Mucosa of descending colon (tissue), 3 donors: Measurements from ENCODE around the gene VMP1. TPM values are rescaled to one million over a fixed set of nuclear protein-coding genes. Genes with fewer than 3 reads are reported as not detected.
A peak's percentile ranks its signal among the peaks of the same experiment; 100 is the strongest.

Experiments
- ATAC-seq: fragments of 200-7000 bp; cut with Tn5 transposase; one replicate; pipeline ENCODE4 v1.9.1; 2020; ENCODE audit warnings: mild to moderate bottlenecking, moderate library complexity
- DNase-seq, 3 donors: peaks; one replicate each; pipeline ENCODE4 v3.0.0-alpha.2; 2020
- H3K36me3 ChIP-seq: fragments of 200-600 bp; one replicate; pipeline ENCODE4 v1.8.0; 2021; ENCODE audit warnings: low read depth, mild to moderate bottlenecking
- H3K4me1 ChIP-seq: fragments of 200-600 bp; one replicate; pipeline ENCODE4 v1.8.0; 2021; ENCODE audit warnings: low read depth, mild to moderate bottlenecking
- H3K4me3 ChIP-seq: fragments of 200-600 bp; one replicate; pipeline ENCODE4 v1.8.0; 2021; ENCODE audit warnings: mild to moderate bottlenecking
- H3K9me3 ChIP-seq: fragments of 200-600 bp; one replicate; pipeline ENCODE4 v1.8.0; 2021; ENCODE audit warnings: mild to moderate bottlenecking
- CTCF ChIP-seq: fragments of 200-600 bp; IDR thresholded peaks from one replicate; pipeline ENCODE4 v1.8.0; 2022; ENCODE audit warnings: antibody characterized with exemption, mild to moderate bottlenecking
- intact Hi-C, 2 donors: fragments of 100-400 bp; cut with DNase I in 1 of 2; cut with micrococcal nuclease in 1 of 2; formaldehyde crosslinking; loops; one replicate each; pipeline versions ENCODE4 v1.11.0 to v1.11.1; 2022; cut with DNase I, micrococcal nuclease
- total RNA-seq, 3 donors: library from RNA; stranded (reverse); fragmentation: NEBNext Ultra II Directional in 2 of 3; extraction: Animal tissue kit (Norgen Biotek cat#: 25700) in 2 of 3; gene quantifications; one replicate each; pipeline versions ENCODE4 v1.2.1 to v1.2.4, GENCODE V29; 2021 to 2023
- donor health status: DM: no; HTN: no; CAD: no; lungs with moderate emphysema.
- donor health status: DM: no; HTN: no; CAD: no.
- donor health status: DM: no; HTN: yes; CAD: no.

Gene VMP1
- total RNA-seq, 3 donors from 2014 or later: 257 to 361 (median 266) TPM

DNA sequence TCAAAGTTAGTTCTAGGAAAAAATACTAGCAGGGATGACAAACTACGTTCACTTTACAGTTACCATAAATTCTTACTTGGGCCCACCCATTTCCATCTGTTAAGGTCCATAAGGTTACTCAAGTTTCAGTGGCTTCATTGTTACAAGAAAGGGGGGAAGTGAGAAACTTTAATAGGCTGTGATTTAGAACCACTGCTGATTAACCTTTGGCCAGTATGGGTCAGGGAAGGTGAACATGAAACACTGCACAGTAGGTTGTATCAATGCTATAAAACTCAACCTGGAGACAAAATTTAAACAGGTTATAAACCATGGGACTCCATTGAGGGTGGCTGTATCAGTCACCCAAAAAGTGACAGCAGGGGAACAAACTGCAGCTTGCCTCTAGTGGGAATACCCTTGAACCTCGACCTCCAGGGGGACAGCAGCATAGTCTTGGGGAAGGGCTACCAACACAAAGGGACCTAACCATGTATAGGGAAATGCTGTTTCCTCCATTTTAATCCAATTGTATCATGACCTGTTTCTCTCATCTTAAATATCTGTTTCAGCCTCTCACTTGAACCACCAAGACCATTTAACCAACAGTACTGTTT lies 10.7 kb upstream of the VMP1 start:
- peak; percentile 82 for ATAC-seq
- Histone ChIP-seq H3K9me3 (no peaks in the 10 kb centered on the region), H3K36me3 (no peaks in the 10 kb centered on the region), H3K4me3 (no peak overlapping the region), H3K4me1 (peaks cover 7% of the 10 kb centered on the region)
- no peak for TF ChIP-seq CTCF
- intact Hi-C loops: no loop called here
- DNase-seq: no peak

DNA sequence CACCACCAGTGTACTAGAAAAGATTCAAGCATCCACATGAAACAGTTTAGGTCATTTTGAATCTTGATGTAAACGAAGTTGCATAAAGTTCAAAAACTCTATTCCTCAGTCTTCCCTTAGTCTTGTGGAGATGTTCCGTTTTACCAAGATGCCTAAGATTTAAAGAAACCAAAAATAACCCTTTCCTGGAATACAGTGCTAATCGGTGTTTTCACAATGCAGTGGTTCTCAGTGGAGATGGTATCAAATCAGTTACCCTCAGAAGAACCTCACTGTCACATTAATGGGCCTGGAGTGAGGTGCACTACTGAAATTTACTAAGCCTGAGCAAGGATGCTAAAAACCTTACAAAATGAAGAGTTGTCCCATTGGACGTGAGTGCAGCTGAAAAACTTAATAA lies 9.3 kb upstream of the VMP1 start:
- intact Hi-C loops: no loop called here
- peaks cover 7% of the 10 kb centered on the region for H3K4me1 ChIP-seq
- H3K4me3 ChIP-seq: no peak overlapping the region
- ATAC-seq: no peak
- TF ChIP-seq CTCF: no peak
- no peaks in the 10 kb centered on the region for H3K36me3 ChIP-seq
- no peak for DNase-seq
- no peaks in the 10 kb centered on the region for H3K9me3 ChIP-seq

GRCh38 chr17:59699218-59699617 lies 8.2 kb upstream of the VMP1 start:
- peaks cover 8% of the 10 kb centered on the region for H3K4me1 ChIP-seq
- no peaks in the 10 kb centered on the region for H3K36me3 ChIP-seq
- no peak for TF ChIP-seq CTCF
- ATAC-seq (no peak), DNase-seq (no peak)
- no peak overlapping the region for H3K4me3 ChIP-seq
- H3K9me3 ChIP-seq: no peaks in the 10 kb centered on the region
- intact Hi-C loops: no loop called here

- no peaks in the 10 kb centered on the region for H3K36me3 ChIP-seq
- peaks cover 13% of the 10 kb centered on the region for H3K4me1 ChIP-seq
- H3K9me3 ChIP-seq: no peaks in the 10 kb centered on the region
- intact Hi-C loops: no loop called here
- TF ChIP-seq CTCF: no peak
- DNase-seq: no peak
- H3K4me3 ChIP-seq: no peak overlapping the region
- ATAC-seq: no peak
These were observed 7.7 kb upstream of the VMP1 start for GRCh38 chr17:59699786-59700185.

DNA sequence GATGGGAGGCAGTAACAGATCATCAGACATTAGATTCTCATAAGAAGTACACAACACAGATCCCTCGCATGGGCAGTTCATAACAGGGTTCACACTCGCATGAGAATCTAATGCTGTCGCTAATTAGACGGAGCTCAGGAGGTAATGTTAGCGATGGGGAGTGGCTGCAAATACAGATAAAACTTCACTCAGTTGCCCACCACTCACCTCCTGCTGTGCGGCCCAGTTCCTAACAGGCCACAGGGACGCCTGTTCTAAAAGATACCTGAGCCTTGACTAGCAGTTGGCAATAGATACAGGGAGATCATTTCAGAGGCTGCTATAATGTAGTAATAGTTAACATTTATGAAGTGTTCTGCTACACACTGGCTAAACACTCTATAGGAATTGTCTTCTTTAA lies 5.2 kb upstream of the VMP1 start:
- DNase-seq (no peak), ATAC-seq (no peak)
- intact Hi-C loops: no loop called here
- Histone ChIP-seq H3K36me3 (no peaks in the 10 kb centered on the region), H3K4me3 (no peak overlapping the region), H3K4me1 (peaks cover 20% of the 10 kb centered on the region), H3K9me3 (no peaks in the 10 kb centered on the region)
- TF ChIP-seq CTCF: no peak

DNA sequence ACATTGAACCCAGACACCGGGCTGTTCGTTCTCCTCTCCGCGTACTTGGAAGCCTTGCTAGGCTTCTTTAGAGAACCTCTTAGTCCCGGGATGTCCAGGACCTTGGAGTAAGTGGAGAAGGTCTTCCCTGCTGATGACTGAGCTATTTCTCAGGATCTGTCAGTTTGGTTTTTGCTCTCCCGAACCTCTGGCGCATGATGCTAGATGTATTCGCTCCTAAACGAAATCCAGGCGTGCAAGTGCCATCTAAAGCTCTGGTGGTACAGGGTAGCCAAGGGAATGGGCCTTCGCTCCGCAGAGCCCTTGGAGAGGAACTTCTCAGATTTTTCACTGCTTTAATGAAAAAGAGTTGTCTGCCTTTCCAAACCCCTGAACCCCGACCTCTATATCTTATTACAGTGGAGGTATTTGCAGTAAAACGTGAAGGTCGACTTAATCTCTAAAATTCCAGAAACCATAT lies 547 bp downstream of the VMP1 start:
- no peak for ATAC-seq
- no peaks in the 10 kb centered on the region for H3K9me3 ChIP-seq
- intact Hi-C loops: no loop called here

More for the DNA sequence above, 547 bp downstream of the VMP1 start:
- no peak for DNase-seq
- H3K4me1 ChIP-seq: peaks cover 23% of the 10 kb centered on the region
- no peak for TF ChIP-seq CTCF
- H3K36me3 ChIP-seq: no peaks in the 10 kb centered on the region
- peak overlapping the region; percentile 41 for H3K4me3 ChIP-seq
